ENCODE results near the gene EYS. TPM values are rescaled to one million over a fixed set of nuclear protein-coding genes. Genes with fewer than 3 reads are reported as not detected.
"Not testable (repeated sequence)": the region's sequence is repeated elsewhere in the genome, so short reads cannot be mapped to it uniquely, and the experiment has no call there.

EYS gene
- total RNA-seq, 1 donor from 2014 or later, result not detected

DNA sequence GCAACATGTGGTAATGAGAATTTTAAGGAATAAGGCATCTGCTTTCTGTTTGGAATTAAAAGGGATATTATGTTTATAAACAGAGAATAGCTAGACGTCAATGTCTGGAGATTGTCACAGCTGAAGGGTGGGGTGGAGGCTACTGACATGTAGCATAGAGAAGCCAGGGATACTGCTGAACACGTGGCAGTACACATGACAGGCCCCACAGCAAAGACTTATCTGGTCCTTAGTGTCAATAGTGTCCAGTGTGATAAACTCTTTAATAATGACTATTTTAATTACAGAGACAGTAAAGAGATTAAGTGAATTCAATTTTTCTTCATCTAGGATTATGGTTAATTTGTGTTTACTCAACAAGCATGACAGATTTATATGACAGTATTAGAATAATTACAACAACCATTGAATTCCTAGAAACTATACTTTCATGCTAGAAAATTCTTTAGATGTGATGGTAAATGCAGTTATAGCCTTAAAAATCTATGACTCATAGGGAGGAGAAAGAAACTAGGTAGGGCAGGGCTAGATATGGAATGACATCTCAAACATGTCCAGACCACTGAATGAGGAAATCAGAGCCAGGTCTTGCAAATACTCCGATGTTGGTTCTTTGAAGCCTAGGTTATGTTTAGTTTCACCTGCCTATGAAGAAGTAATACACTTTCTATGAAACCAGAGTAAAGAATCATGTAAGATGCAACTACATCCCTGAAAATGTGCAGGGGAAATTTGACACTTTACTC lies 1671.9 kb downstream of the EYS start:
- TF ChIP-seq, protein P1, sequence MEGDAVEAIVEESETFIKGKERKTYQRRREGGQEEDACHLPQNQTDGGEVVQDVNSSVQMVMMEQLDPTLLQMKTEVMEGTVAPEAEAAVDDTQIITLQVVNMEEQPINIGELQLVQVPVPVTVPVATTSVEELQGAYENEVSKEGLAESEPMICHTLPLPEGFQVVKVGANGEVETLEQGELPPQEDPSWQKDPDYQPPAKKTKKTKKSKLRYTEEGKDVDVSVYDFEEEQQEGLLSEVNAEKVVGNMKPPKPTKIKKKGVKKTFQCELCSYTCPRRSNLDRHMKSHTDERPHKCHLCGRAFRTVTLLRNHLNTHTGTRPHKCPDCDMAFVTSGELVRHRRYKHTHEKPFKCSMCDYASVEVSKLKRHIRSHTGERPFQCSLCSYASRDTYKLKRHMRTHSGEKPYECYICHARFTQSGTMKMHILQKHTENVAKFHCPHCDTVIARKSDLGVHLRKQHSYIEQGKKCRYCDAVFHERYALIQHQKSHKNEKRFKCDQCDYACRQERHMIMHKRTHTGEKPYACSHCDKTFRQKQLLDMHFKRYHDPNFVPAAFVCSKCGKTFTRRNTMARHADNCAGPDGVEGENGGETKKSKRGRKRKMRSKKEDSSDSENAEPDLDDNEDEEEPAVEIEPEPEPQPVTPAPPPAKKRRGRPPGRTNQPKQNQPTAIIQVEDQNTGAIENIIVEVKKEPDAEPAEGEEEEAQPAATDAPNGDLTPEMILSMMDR (IDR thresholded peaks at IDR 0.05), result no peak
- intact Hi-C loops (cut with DNase I), result no loop called here
- Histone ChIP-seq H3K27ac (no peak overlapping the region), H3K36me3 (no peaks in the 10 kb centered on the region), H3K4me3 (no peak overlapping the region), H3K27me3 (no peaks in the 10 kb centered on the region), H3K4me1 (no peaks in the 10 kb centered on the region), H3K9me3 (no peaks in the 10 kb centered on the region)
- DNase-seq (ENCODE audit: low spot score in 2 of 2), result no peak

DNA sequence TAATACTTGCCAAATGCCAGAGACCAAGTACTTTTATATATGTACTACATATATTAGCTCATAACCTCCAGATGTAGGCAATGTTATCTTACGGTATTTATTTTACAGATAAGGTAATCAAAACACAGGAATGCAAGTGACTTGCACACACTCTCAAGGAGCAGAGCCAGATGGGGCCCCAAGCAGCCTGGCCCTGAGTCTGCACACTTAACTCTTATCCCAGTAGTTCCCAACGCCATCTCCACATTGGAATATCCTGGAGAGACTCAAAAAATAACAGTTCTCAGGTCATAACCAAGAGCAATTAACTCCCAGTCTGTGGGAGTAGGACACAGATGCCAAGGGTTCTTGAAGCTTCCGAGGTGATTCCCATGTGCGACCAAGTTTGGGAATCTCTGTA lies 1672.7 kb downstream of the EYS start:
- Histone ChIP-seq H3K9me3 (no peaks in the 10 kb centered on the region), H3K4me1 (no peaks in the 10 kb centered on the region), H3K4me3 (no peak overlapping the region), H3K36me3 (no peaks in the 10 kb centered on the region), H3K27ac (no peak overlapping the region), H3K27me3 (no peaks in the 10 kb centered on the region)
- TF ChIP-seq, protein P1 (IDR thresholded peaks at IDR 0.05), result no peak
- DNase-seq (ENCODE audit: low spot score in 2 of 2), result no peak
- intact Hi-C loops (cut with DNase I), result no loop called here

- H3K4me1 ChIP-seq; H3K9me3 ChIP-seq; H3K36me3 ChIP-seq; H3K4me3 ChIP-seq; DNase-seq (ENCODE audit: low spot score in 2 of 2); H3K27ac ChIP-seq; H3K27me3 ChIP-seq; intact Hi-C loops (cut with DNase I): not testable (repeated sequence)
These were observed 1675.9 kb downstream of the EYS start for GRCh38 chr6:64030950-64031618.

GRCh38 chr6:64023693-64024092 lies 1683.3 kb downstream of the EYS start:
- H3K36me3 ChIP-seq, result no peaks in the 10 kb centered on the region
- no peaks in the 10 kb centered on the region for H3K27me3 ChIP-seq
- no peaks in the 10 kb centered on the region for H3K4me1 ChIP-seq
- intact Hi-C loops (cut with DNase I), result no loop called here
- no peak overlapping the region for H3K4me3 ChIP-seq
- no peak for DNase-seq (ENCODE audit: low spot score in 2 of 2)
- TF ChIP-seq, protein P1 (IDR thresholded peaks at IDR 0.05), result no peak
- H3K9me3 ChIP-seq, result no peaks in the 10 kb centered on the region
- no peak overlapping the region for H3K27ac ChIP-seq

DNA sequence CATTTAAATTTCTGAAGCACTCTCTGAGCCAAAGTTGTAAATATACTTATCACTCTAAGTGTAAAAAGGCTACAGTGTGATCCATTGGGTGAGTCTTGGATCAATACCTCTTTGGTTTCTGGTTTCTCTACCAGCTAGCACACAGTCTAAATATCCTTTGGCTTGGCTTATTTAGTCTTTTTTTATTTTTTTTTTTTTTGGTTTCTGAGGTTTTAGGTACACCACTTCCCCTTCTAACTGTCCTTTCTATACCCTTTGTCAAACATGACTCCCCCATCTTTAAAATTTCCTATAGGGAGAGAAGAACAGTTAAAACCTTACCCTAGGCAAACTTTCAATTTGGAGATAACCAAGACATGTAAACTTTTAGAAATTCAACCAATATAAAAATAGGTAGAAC lies 1692.4 kb downstream of the EYS start:
- Histone ChIP-seq H3K4me1 (no peaks in the 10 kb centered on the region), H3K27ac (no peak overlapping the region), H3K4me3 (no peak overlapping the region), H3K9me3 (no peaks in the 10 kb centered on the region), H3K27me3 (no peaks in the 10 kb centered on the region), H3K36me3 (no peaks in the 10 kb centered on the region)
- no peak for DNase-seq (ENCODE audit: low spot score in 2 of 2)
- intact Hi-C loops (cut with DNase I), result no loop called here
- TF ChIP-seq, protein P1 (IDR thresholded peaks at IDR 0.05), result no peak

GRCh38 chr6:64013011-64013410 lies 1694.0 kb downstream of the EYS start:
- intact Hi-C loops (cut with DNase I), result no loop called here

More at GRCh38 chr6:64013011-64013410, 1694.0 kb downstream of the EYS start:
- no peaks in the 10 kb centered on the region for H3K27me3 ChIP-seq
- H3K9me3 ChIP-seq, result no peaks in the 10 kb centered on the region
- TF ChIP-seq, protein P1 (IDR thresholded peaks at IDR 0.05), result no peak
- H3K27ac ChIP-seq, result no peak overlapping the region
- no peak overlapping the region for H3K4me3 ChIP-seq
- DNase-seq (ENCODE audit: low spot score in 2 of 2), result no peak
- H3K36me3 ChIP-seq, result no peaks in the 10 kb centered on the region
- H3K4me1 ChIP-seq, result no peaks in the 10 kb centered on the region

Measured in ascending aorta (tissue), 2 donors.